Mucosa of descending colon (tissue), 3 donors: Measurements from ENCODE around the gene SSTR3. TPM values are rescaled to one million over a fixed set of nuclear protein-coding genes. Genes with fewer than 3 reads are reported as not detected.

ENCODE experiments used
- ATAC-seq: fragments of 200-7000 bp; cut with Tn5 transposase; one replicate; pipeline ENCODE4 v1.9.1; 2020; ENCODE audit warnings: mild to moderate bottlenecking, moderate library complexity
- DNase-seq, 3 donors: peaks; one replicate each; pipeline ENCODE4 v3.0.0-alpha.2; 2020
- H3K36me3 ChIP-seq: fragments of 200-600 bp; one replicate; pipeline ENCODE4 v1.8.0; 2021; ENCODE audit warnings: low read depth, mild to moderate bottlenecking
- H3K4me1 ChIP-seq: fragments of 200-600 bp; one replicate; pipeline ENCODE4 v1.8.0; 2021; ENCODE audit warnings: low read depth, mild to moderate bottlenecking
- H3K4me3 ChIP-seq: fragments of 200-600 bp; one replicate; pipeline ENCODE4 v1.8.0; 2021; ENCODE audit warnings: mild to moderate bottlenecking
- H3K9me3 ChIP-seq: fragments of 200-600 bp; one replicate; pipeline ENCODE4 v1.8.0; 2021; ENCODE audit warnings: mild to moderate bottlenecking
- CTCF ChIP-seq: fragments of 200-600 bp; IDR thresholded peaks from one replicate; pipeline ENCODE4 v1.8.0; 2022; ENCODE audit warnings: antibody characterized with exemption, mild to moderate bottlenecking
- intact Hi-C, 2 donors: fragments of 100-400 bp; cut with DNase I in 1 of 2; cut with micrococcal nuclease in 1 of 2; formaldehyde crosslinking; loops; one replicate each; pipeline versions ENCODE4 v1.11.0 to v1.11.1; 2022; cut with DNase I, micrococcal nuclease
- total RNA-seq, 3 donors: library from RNA; stranded (reverse); fragmentation: NEBNext Ultra II Directional in 2 of 3; extraction: Animal tissue kit (Norgen Biotek cat#: 25700) in 2 of 3; gene quantifications; one replicate each; pipeline versions ENCODE4 v1.2.1 to v1.2.4, GENCODE V29; 2021 to 2023
- donor health status: DM: no; HTN: no; CAD: no; lungs with moderate emphysema.
- donor health status: DM: no; HTN: no; CAD: no.
- donor health status: DM: no; HTN: yes; CAD: no.

The SSTR3 gene
- total RNA-seq, 3 donors from 2014 or later: 0.09 to 0.10 TPM; not detected in 1

DNA sequence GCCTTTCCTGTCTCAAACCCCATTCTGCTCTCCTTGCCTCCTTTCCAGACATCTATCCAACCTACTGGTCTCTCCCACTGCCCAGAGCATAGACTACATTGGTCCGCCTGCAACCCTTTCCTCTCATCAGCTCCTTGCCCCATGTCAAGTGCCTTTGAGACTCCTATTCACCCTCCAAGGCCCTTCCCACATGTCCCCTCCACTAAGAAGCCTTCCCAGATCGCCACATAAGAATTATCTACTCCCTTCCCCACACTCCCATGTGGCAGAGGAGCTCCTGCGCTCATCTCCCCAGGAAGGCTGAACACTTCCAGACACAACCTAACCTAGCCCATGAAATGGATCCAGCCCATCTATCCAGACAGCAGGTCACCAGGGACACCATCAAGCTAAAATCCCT lies 34.5 kb downstream of the SSTR3 start:
- no peaks in the 10 kb centered on the region for H3K36me3 ChIP-seq
- DNase-seq: peak in 1 of 3 donors; percentile 11
- H3K4me3 ChIP-seq: no peak overlapping the region
- H3K4me1 ChIP-seq: peaks cover 44% of the 10 kb centered on the region
- intact Hi-C loops: no loop called here
- no peak for ATAC-seq
- no peaks in the 10 kb centered on the region for H3K9me3 ChIP-seq
- no peak for TF ChIP-seq CTCF

DNA sequence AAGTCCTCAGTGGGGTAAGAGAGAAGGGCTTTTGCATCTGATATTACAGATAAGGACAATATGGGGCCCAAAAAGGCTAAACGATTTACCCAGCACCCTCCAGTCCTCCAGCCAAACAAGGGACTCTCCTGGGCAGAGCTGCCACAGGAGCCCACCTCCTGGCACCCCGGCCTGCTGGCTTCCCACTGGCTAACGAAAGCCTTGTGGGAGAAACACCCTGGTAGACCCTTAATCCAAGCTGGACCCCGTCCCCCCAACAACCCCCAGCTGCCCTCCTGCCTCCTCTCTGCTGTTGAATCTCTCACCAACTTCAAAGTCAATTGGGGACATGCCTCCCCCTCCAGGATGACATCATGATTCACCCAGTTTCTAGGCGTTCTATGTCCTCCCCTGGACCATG lies 35.1 kb downstream of the SSTR3 start:
- no peak overlapping the region for H3K4me3 ChIP-seq
- intact Hi-C loops: no loop called here
- peaks cover 44% of the 10 kb centered on the region for H3K4me1 ChIP-seq
- no peak for TF ChIP-seq CTCF
- ATAC-seq (no peak), DNase-seq (peak in 1 of 3 donors; percentile 45)
- H3K36me3 ChIP-seq: no peaks in the 10 kb centered on the region
- no peaks in the 10 kb centered on the region for H3K9me3 ChIP-seq

DNA sequence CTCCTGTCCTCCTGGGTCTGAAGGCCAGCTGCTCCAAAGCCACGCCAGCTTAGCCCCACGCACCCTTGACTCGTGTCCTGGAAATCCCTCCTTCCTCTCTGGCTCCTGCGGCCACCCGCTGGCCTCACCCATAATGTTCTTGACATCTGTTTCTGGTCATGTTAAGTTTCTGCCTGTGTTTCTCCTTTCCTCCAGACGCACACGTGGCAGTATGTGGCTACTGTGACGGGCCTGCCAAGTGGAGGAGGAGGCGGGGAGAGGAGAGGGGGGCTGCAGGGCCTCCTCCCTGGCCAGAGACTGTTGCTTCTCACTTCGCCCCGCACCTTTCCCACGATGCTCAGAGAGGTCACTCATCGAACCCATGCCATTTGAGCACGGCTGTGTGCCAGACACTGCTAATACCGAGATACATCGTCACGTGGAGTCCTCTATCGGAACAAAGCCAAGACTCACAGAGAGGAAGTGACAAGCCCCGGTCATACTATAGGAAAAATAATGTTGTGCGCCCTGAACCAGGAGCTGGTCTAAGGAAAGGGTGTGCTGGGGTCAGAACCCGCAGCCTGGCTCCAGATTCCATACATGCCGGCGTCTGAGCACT lies 35.7 kb downstream of the SSTR3 start:
- Histone ChIP-seq H3K4me3 (no peak overlapping the region), H3K36me3 (no peaks in the 10 kb centered on the region), H3K9me3 (no peaks in the 10 kb centered on the region), H3K4me1 (peaks cover 44% of the 10 kb centered on the region)
- DNase-seq: peak; percentile 59 to 74 (median 61)
- intact Hi-C loops: no loop called here
- no peak for TF ChIP-seq CTCF
- peak; percentile 34 for ATAC-seq

DNA sequence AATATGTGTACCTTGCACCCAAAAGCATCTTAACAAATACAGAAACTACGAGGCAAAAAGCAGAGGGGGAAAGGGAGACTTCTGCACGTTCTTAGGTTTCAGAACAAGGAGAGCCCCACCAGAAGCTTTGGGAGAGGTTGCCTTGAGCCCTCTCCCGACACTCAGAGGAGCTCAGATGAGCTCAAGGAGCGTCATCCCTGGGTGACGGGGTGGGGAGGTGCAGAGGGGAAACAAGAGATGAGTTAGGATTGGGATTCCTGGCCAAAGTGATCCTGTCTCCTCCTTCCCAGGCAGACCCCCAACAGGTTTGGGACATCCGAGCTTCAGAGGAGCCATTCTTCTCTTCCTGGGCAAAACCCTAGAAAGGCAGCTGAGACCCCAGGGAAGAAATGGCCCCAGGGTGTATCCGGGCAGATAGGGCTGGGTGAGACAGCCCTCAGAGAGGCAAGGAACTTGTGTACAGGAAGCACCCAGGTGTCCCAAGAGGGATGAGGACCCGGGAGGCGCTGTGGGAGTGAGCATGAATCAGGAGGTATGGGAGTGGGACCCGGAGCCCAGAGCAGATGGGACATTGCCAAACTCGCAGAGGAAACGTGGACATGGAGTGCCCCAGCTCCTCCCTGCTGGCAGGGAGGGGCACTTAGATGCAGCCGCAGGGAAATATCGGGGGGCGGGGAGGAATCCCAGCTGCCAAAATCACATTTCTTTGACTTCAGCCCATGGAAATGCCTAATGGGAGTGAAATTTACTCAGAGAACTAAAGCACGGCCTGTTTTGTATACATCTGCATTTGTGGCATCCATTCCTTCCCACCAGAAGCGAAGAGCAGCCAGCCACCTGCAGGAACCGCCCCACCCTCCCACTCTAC lies 36.6 kb downstream of the SSTR3 start:
- Histone ChIP-seq H3K4me3 (no peak overlapping the region), H3K36me3 (no peaks in the 10 kb centered on the region)
- intact Hi-C loops: no loop called here

GRCh38 chr22:37174964-37175363 lies 37.3 kb downstream of the SSTR3 start:
- H3K36me3 ChIP-seq: no peaks in the 10 kb centered on the region
- ATAC-seq (no peak), DNase-seq (no peak)
- no peak overlapping the region for H3K4me3 ChIP-seq
- peaks cover 39% of the 10 kb centered on the region for H3K4me1 ChIP-seq
- H3K9me3 ChIP-seq: no peaks in the 10 kb centered on the region
- TF ChIP-seq CTCF: no peak
- intact Hi-C loops: no loop called here

More for the DNA sequence above, 36.6 kb downstream of the SSTR3 start:
- peaks cover 44% of the 10 kb centered on the region for H3K4me1 ChIP-seq
- H3K9me3 ChIP-seq: no peaks in the 10 kb centered on the region
- ATAC-seq (no peak), DNase-seq (peak in 1 of 3 donors; percentile 55)
- no peak for TF ChIP-seq CTCF
